Uterus (tissue), 2 donors: ENCODE results near the gene HAUS8.

Experiments used
- POLR2A ChIP-seq, 2 donors: fragments of 450-650 bp; IDR thresholded peaks; one replicate each; pipeline ENCODE4 v1.6.1; 2016; ENCODE audit warnings: antibody characterized with exemption in 2 of 2, mild to moderate bottlenecking in 1 of 2, moderate library complexity in 1 of 2
- TF ChIP-seq, protein P1 (sequence below), 4 experiments: fragments of 200-600 bp in 2 of 4; fragments of 450-650 bp in 2 of 4; sonication (generic) in 2 of 4; IDR thresholded peaks; one replicate each; pipeline ENCODE4 v1.5.1; 2016 to 2019; ENCODE audit warnings: antibody characterized with exemption in 4 of 4, mild to moderate bottlenecking in 2 of 4, moderate library complexity in 1 of 4

DNA sequence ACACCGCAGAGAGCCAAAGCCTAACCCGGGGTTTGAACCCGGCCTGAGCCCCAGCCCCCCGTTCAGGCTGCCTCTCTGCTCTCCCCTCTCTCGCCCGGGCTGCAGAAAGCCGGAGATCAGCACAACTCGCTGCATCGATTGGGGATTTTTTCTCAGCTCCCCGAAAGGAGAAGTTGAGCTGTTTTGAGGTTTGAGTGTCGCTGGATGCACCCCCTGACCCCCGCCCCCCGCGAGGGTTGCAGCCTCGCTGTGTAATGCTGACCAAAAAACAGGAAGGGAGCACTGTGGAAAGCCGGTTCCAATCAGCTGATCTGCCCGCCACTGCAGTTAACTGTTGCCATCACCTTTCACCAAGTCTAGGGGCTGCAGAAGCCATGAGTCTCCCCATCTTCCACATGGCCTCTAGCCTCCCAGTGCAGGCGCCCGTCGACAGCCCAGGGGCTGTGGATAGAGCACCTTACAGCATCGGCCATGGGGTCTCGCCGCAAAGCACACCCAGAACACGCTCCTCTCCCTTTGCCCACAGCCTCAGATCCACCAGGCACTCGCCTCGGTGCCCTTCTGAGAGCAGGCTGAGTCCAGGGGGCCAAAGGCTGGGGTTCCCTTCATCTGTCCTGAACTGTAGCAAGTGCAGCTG is 34.8 kb upstream of the HAUS8 start:
- TF ChIP-seq POLR2A (IDR thresholded peaks at IDR 0.05), result no peak
- TF ChIP-seq, protein P1, sequence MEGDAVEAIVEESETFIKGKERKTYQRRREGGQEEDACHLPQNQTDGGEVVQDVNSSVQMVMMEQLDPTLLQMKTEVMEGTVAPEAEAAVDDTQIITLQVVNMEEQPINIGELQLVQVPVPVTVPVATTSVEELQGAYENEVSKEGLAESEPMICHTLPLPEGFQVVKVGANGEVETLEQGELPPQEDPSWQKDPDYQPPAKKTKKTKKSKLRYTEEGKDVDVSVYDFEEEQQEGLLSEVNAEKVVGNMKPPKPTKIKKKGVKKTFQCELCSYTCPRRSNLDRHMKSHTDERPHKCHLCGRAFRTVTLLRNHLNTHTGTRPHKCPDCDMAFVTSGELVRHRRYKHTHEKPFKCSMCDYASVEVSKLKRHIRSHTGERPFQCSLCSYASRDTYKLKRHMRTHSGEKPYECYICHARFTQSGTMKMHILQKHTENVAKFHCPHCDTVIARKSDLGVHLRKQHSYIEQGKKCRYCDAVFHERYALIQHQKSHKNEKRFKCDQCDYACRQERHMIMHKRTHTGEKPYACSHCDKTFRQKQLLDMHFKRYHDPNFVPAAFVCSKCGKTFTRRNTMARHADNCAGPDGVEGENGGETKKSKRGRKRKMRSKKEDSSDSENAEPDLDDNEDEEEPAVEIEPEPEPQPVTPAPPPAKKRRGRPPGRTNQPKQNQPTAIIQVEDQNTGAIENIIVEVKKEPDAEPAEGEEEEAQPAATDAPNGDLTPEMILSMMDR (IDR thresholded peaks at IDR 0.05), result no peak
